ENCODE results near the gene GPC6.

The GPC6 gene

DNA sequence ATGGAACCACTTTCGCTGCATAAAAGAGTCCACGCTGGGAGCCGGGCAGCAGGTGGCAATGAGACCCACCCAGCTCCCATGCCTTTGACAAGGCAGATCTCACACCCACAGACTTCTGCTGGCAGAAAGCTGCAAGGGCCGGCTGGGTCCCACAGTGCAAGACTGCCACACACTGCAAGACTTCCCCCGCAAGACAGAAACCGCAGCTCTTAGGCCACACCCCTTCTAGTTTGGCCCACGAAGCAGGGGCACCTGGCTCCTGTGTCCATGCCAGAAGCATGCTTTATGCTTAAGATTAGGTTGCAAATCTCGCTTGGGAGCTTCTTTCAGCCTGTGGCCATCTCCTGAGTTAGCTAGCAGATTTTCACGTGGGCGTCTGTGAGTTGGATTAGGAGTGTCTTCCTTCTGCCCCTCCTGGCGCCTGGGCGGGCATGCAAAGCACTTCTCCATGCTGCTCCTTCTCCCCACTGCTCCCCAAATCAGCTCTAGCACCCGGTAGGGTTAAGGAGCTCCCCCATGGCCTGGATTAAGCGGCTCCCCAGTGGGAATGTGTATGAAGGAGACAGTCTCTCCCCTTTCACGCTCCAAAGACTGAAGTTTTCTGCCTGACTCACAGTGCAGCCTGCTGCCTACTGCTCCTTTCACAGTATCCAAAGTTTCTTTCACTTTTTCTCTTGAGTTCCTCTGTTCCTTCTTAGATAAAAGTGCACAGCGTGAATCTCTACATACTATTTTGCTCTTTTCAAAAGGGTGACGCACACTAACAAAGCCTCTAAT, 17.7 kb downstream of the GPC6 start:
- Histone ChIP-seq H3K36me3 (ENCODE audit: control insufficient read depth in 4 of 4, insufficient read depth in 4 of 4, low read length in 3 of 4) (no peaks in the 10 kb centered on the region), H3K4me1 (ENCODE audit: control extremely low read depth in 1 of 4, control insufficient read depth in 4 of 4, insufficient read depth in 4 of 4, low read length in 3 of 4) (no peaks in the 10 kb centered on the region), H3K27me3 (replicated peaks in 2 of 5; ENCODE audit: control insufficient read depth in 4 of 5, insufficient read depth in 5 of 5, low read length in 4 of 5) (no peaks in the 10 kb centered on the region), H3K9me3 (ENCODE audit: control extremely low read depth in 1 of 5, control insufficient read depth in 4 of 5, insufficient read depth in 2 of 5, low read depth in 1 of 5, low read length in 4 of 5) (peaks cover 0 to 7% (median 0%) of the 10 kb centered on the region in 5 experiments), H3K27ac (ENCODE audit: insufficient read depth in 1 of 2, low read depth in 1 of 2, low read length in 2 of 2, poor library complexity in 1 of 2, severe bottlenecking in 2 of 2) (no peak overlapping the region), H3K4me3 (ENCODE audit: control insufficient read depth in 1 of 7, extremely low read depth in 1 of 7, insufficient read depth in 4 of 7, low read depth in 2 of 7, low read length in 6 of 7) (peak overlapping the region in 3 of 7 experiments; percentile 22 to 46 (median 44))
- ChIA-PET POLR2A (no interaction called here), CTCF (no interaction called here)
- DNase-seq: peak in 2 of 3 donors; percentile 31 to 59
- 55% methylated on average over 13 of the region's 17 CpGs for WGBS (ENCODE audit: insufficient coverage)

GRCh38 chr13:93244918-93245280, 18.3 kb downstream of the GPC6 start:
- Histone ChIP-seq H3K4me1 (ENCODE audit: control extremely low read depth in 1 of 4, control insufficient read depth in 4 of 4, insufficient read depth in 4 of 4, low read length in 3 of 4) (no peaks in the 10 kb centered on the region), H3K9me3 (ENCODE audit: control extremely low read depth in 1 of 5, control insufficient read depth in 4 of 5, insufficient read depth in 2 of 5, low read depth in 1 of 5, low read length in 4 of 5) (peaks cover 0 to 2% (median 0%) of the 10 kb centered on the region in 5 experiments), H3K27me3 (replicated peaks in 2 of 5; ENCODE audit: control insufficient read depth in 4 of 5, insufficient read depth in 5 of 5, low read length in 4 of 5) (no peaks in the 10 kb centered on the region), H3K36me3 (ENCODE audit: control insufficient read depth in 4 of 4, insufficient read depth in 4 of 4, low read length in 3 of 4) (no peaks in the 10 kb centered on the region), H3K4me3 (ENCODE audit: control insufficient read depth in 1 of 7, extremely low read depth in 1 of 7, insufficient read depth in 4 of 7, low read depth in 2 of 7, low read length in 6 of 7) (no peak overlapping the region), H3K27ac (ENCODE audit: insufficient read depth in 1 of 2, low read depth in 1 of 2, low read length in 2 of 2, poor library complexity in 1 of 2, severe bottlenecking in 2 of 2) (no peak overlapping the region)
- no CpG with 5 or more reads among the region's 1 CpG for WGBS (ENCODE audit: insufficient coverage)
- POLR2A ChIA-PET: no interaction called here
- CTCF ChIA-PET: no interaction called here
- no peak for DNase-seq

DNA sequence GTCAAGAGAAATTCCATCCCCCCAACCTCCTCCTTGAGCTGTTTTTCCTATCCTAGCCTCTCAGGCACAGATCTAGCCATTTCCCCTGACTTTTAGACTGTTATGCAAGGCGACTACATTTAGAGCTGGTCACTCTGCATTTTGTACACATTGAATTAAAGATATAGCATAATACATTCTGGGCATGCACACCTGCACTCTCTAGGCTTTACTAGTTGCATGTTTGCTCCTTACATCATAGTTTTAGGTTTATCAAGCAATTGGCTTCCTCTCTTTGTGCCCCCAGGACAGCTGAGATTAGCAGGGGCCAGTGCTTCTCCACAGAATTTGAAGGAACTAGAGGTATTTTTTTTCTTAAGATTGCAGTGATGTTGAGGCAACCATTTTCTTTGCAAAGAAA, 19.5 kb downstream of the GPC6 start:
- ChIA-PET CTCF (interaction anchor here (1.5 kb wide), 1 partner anchor 10 kb away, joined by 4 read pairs; no protein-coding TSS in a partner anchor), POLR2A (no interaction called here)
- no peak overlapping the region for H3K4me3 ChIP-seq (ENCODE audit: control insufficient read depth in 1 of 7, extremely low read depth in 1 of 7, insufficient read depth in 4 of 7, low read depth in 2 of 7, low read length in 6 of 7)
- H3K36me3 ChIP-seq (ENCODE audit: control insufficient read depth in 4 of 4, insufficient read depth in 4 of 4, low read length in 3 of 4): no peaks in the 10 kb centered on the region
- H3K9me3 ChIP-seq (ENCODE audit: control extremely low read depth in 1 of 5, control insufficient read depth in 4 of 5, insufficient read depth in 2 of 5, low read depth in 1 of 5, low read length in 4 of 5): no peaks in the 10 kb centered on the region
- no peak for DNase-seq
- H3K4me1 ChIP-seq (ENCODE audit: control extremely low read depth in 1 of 4, control insufficient read depth in 4 of 4, insufficient read depth in 4 of 4, low read length in 3 of 4): no peaks in the 10 kb centered on the region
- 100% methylated on average over 1 of the region's 1 CpG for WGBS (ENCODE audit: insufficient coverage)
- H3K27ac ChIP-seq (ENCODE audit: insufficient read depth in 1 of 2, low read depth in 1 of 2, low read length in 2 of 2, poor library complexity in 1 of 2, severe bottlenecking in 2 of 2): no peak overlapping the region
- H3K27me3 ChIP-seq (replicated peaks in 2 of 5; ENCODE audit: control insufficient read depth in 4 of 5, insufficient read depth in 5 of 5, low read length in 4 of 5): no peaks in the 10 kb centered on the region

- WGBS (ENCODE audit: insufficient coverage): 62% methylated on average over 8 of the region's 8 CpGs
- Histone ChIP-seq H3K36me3 (ENCODE audit: control insufficient read depth in 4 of 4, insufficient read depth in 4 of 4, low read length in 3 of 4) (no peaks in the 10 kb centered on the region), H3K4me3 (ENCODE audit: control insufficient read depth in 1 of 7, extremely low read depth in 1 of 7, insufficient read depth in 4 of 7, low read depth in 2 of 7, low read length in 6 of 7) (no peak overlapping the region), H3K4me1 (ENCODE audit: control extremely low read depth in 1 of 4, control insufficient read depth in 4 of 4, insufficient read depth in 4 of 4, low read length in 3 of 4) (no peaks in the 10 kb centered on the region), H3K27me3 (replicated peaks in 2 of 5; ENCODE audit: control insufficient read depth in 4 of 5, insufficient read depth in 5 of 5, low read length in 4 of 5) (no peaks in the 10 kb centered on the region), H3K9me3 (ENCODE audit: control extremely low read depth in 1 of 5, control insufficient read depth in 4 of 5, insufficient read depth in 2 of 5, low read depth in 1 of 5, low read length in 4 of 5) (peaks cover 0 to 1% (median 0%) of the 10 kb centered on the region in 5 experiments), H3K27ac (ENCODE audit: insufficient read depth in 1 of 2, low read depth in 1 of 2, low read length in 2 of 2, poor library complexity in 1 of 2, severe bottlenecking in 2 of 2) (no peak overlapping the region)
- DNase-seq: peak in 1 of 3 donors; percentile 15
- ChIA-PET CTCF (interaction anchor here (0.6 to 1.4 kb wide), 2 partner anchors 38 to 1785 kb away, joined by 3 to 4 read pairs; no protein-coding TSS in a partner anchor), POLR2A (no interaction called here)
Observed at GRCh38 chr13:93248627-93249047, 22.0 kb downstream of the GPC6 start.

DNA sequence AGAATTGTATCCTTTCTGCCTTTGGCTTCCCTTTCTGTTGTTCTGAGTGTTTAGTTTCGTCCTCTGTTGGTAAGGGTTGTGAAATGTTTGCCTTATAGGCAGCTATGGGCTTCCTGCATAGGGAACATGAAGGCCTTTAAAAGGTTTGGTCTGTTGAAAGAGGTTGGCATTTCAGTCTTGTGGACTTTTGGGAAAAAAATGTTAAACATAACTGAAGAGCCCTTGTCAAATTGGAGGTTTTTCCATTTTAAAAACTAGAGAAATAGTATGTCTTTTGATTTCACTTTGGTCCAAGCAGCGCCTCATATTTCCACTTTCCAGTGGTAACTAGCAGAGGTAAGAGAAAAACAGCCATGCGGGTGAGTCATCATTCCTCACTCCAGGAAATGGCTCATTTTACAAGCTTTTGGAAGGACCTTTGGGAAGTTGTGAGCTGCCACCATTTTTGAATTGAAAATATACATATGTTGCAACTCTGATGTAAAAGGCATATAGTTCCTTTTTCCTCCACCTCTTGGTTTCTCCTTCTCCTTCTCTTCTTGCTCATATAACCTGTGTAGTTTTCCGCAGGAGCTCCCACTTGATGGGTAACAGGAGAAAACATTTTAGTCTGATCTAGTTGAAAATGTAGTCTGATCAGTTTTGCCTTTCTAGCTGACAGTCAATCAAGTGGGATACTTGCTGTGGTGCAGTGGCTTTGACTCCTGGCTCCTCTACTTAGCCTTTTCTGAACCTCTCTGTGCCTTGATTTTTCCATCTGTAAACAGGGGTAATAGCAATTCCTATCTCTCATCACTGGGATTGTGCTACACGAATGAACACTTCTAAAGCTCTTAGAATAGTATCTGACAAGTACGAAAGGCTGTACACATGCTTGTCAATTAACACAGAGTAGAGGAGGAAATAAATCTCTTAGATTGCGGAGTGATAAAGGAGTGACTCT, 23.0 kb downstream of the GPC6 start:
- H3K36me3 ChIP-seq (ENCODE audit: control insufficient read depth in 4 of 4, insufficient read depth in 4 of 4, low read length in 3 of 4): no peaks in the 10 kb centered on the region
- no peaks in the 10 kb centered on the region for H3K4me1 ChIP-seq (ENCODE audit: control extremely low read depth in 1 of 4, control insufficient read depth in 4 of 4, insufficient read depth in 4 of 4, low read length in 3 of 4)
- DNase-seq: no peak
- CTCF ChIA-PET: interaction anchor here (0.7 kb wide), 1 partner anchor 1112 kb away, joined by 3 read pairs; no protein-coding TSS in a partner anchor
- H3K27me3 ChIP-seq (replicated peaks in 2 of 5; ENCODE audit: control insufficient read depth in 4 of 5, insufficient read depth in 5 of 5, low read length in 4 of 5): no peaks in the 10 kb centered on the region
- H3K4me3 ChIP-seq (ENCODE audit: control insufficient read depth in 1 of 7, extremely low read depth in 1 of 7, insufficient read depth in 4 of 7, low read depth in 2 of 7, low read length in 6 of 7): no peak overlapping the region
- WGBS (ENCODE audit: insufficient coverage): 100% methylated on average over 6 of the region's 7 CpGs
- POLR2A ChIA-PET: no interaction called here
- peaks cover 0 to 1% (median 0%) of the 10 kb centered on the region in 5 experiments for H3K9me3 ChIP-seq (ENCODE audit: control extremely low read depth in 1 of 5, control insufficient read depth in 4 of 5, insufficient read depth in 2 of 5, low read depth in 1 of 5, low read length in 4 of 5)
- no peak overlapping the region for H3K27ac ChIP-seq (ENCODE audit: insufficient read depth in 1 of 2, low read depth in 1 of 2, low read length in 2 of 2, poor library complexity in 1 of 2, severe bottlenecking in 2 of 2)

GRCh38 chr13:93254775-93255174, 28.2 kb downstream of the GPC6 start:
- Histone ChIP-seq H3K27ac (ENCODE audit: insufficient read depth in 1 of 2, low read depth in 1 of 2, low read length in 2 of 2, poor library complexity in 1 of 2, severe bottlenecking in 2 of 2) (no peak overlapping the region), H3K4me3 (ENCODE audit: control insufficient read depth in 1 of 7, extremely low read depth in 1 of 7, insufficient read depth in 4 of 7, low read depth in 2 of 7, low read length in 6 of 7) (no peak overlapping the region), H3K36me3 (ENCODE audit: control insufficient read depth in 4 of 4, insufficient read depth in 4 of 4, low read length in 3 of 4) (no peaks in the 10 kb centered on the region), H3K9me3 (ENCODE audit: control extremely low read depth in 1 of 5, control insufficient read depth in 4 of 5, insufficient read depth in 2 of 5, low read depth in 1 of 5, low read length in 4 of 5) (peaks cover 0 to 1% (median 0%) of the 10 kb centered on the region in 5 experiments), H3K4me1 (ENCODE audit: control extremely low read depth in 1 of 4, control insufficient read depth in 4 of 4, insufficient read depth in 4 of 4, low read length in 3 of 4) (no peaks in the 10 kb centered on the region), H3K27me3 (replicated peaks in 2 of 5; ENCODE audit: control insufficient read depth in 4 of 5, insufficient read depth in 5 of 5, low read length in 4 of 5) (no peaks in the 10 kb centered on the region)
- CTCF ChIA-PET: no interaction called here
- DNase-seq: no peak
- POLR2A ChIA-PET: no interaction called here
- 100% methylated on average over 2 of the region's 4 CpGs for WGBS (ENCODE audit: insufficient coverage)

DNA sequence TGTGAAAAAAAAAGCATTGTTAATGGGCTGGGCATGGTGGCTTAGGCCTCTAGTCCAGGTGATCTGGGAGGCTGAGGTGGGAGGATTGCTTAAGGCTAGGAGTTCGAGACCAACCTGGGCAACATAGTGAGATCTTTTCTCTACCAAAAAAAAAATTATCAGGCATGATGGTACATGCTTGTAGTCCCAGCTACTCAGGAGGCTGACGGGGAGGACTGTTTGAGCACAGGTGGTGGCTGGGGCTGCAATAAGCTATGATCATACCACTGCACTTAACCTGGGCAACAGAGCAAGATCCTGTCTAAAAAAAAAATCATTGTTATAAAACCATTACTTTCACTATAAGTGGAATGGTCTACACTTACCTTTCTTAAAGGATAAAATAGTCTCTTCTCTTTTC, 30.4 kb downstream of the GPC6 start:
- no peaks in the 10 kb centered on the region for H3K4me1 ChIP-seq (ENCODE audit: control extremely low read depth in 1 of 4, control insufficient read depth in 4 of 4, insufficient read depth in 4 of 4, low read length in 3 of 4)
- ChIA-PET CTCF (no interaction called here), POLR2A (no interaction called here)
- no peak for DNase-seq
- H3K36me3 ChIP-seq (ENCODE audit: control insufficient read depth in 4 of 4, insufficient read depth in 4 of 4, low read length in 3 of 4): no peaks in the 10 kb centered on the region
- no peak overlapping the region for H3K4me3 ChIP-seq (ENCODE audit: control insufficient read depth in 1 of 7, extremely low read depth in 1 of 7, insufficient read depth in 4 of 7, low read depth in 2 of 7, low read length in 6 of 7)
- no peak overlapping the region for H3K27ac ChIP-seq (ENCODE audit: insufficient read depth in 1 of 2, low read depth in 1 of 2, low read length in 2 of 2, poor library complexity in 1 of 2, severe bottlenecking in 2 of 2)
- H3K27me3 ChIP-seq (replicated peaks in 2 of 5; ENCODE audit: control insufficient read depth in 4 of 5, insufficient read depth in 5 of 5, low read length in 4 of 5): no peaks in the 10 kb centered on the region
- 100% methylated on average over 1 of the region's 2 CpGs for WGBS (ENCODE audit: insufficient coverage)
- peaks cover 0 to 1% (median 0%) of the 10 kb centered on the region in 5 experiments for H3K9me3 ChIP-seq (ENCODE audit: control extremely low read depth in 1 of 5, control insufficient read depth in 4 of 5, insufficient read depth in 2 of 5, low read depth in 1 of 5, low read length in 4 of 5)

Data from common myeloid progenitor, CD34-positive (primary cell).